HG02938 (cell line): ENCODE results near the gene RTRAF.

Experiments used
- ATAC-seq: cut with Tn5 transposase; IDR thresholded peaks from one replicate; pipeline ENCODE4 v1.9.1; 2021; ENCODE audit warnings: mild to moderate bottlenecking, moderate library complexity; ENCODE audit not compliant: unreplicated experiment

RTRAF gene

DNA sequence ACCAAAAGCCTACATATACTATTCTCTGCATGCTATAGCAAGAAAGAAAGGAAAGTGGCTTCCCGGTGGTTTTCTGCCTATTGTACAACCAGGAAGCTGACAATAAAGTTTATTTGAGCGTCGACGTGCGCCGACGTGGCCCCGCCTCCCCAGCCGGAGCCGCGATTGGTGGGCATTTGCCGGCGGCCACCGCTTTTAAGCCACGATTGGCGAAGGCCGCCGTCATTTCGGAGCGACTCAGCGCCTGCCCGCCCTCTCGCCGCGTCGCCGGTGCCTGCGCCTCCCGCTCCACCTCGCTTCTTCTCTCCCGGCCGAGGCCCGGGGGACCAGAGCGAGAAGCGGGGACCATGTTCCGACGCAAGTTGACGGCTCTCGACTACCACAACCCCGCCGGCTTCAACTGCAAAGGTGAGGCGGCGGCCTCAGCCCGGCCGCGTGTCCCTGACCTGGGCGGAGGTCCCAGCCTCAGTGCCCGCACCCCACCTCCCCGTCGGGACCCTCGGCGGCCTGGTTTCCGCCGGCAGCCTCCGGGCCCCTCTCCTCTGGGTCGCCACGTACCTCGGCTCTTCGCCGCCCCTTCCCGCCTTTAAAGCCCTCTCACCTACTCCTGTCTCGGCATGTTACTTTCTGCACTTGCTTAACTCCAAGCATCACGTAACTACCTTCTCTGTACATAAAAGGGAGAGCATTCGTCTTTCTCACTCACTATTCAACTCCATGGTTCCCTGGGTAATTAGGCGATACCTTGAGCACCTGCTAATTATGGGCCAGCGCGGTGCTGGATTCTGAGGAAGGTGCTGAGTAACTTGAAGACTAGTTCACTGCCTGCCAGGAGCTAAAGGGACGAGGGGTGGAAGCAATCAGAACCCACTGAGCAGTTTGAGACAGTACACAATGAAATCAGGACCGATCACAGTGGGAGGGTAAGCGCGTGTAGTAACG lies at the start of gene RTRAF:
Gene RTRAF (plus strand): TSS at position 254 of the 942 bp plus-strand sequence. CDS start 94 bp downstream, at position 348.
- peak; percentile 90 for ATAC-seq

DNA sequence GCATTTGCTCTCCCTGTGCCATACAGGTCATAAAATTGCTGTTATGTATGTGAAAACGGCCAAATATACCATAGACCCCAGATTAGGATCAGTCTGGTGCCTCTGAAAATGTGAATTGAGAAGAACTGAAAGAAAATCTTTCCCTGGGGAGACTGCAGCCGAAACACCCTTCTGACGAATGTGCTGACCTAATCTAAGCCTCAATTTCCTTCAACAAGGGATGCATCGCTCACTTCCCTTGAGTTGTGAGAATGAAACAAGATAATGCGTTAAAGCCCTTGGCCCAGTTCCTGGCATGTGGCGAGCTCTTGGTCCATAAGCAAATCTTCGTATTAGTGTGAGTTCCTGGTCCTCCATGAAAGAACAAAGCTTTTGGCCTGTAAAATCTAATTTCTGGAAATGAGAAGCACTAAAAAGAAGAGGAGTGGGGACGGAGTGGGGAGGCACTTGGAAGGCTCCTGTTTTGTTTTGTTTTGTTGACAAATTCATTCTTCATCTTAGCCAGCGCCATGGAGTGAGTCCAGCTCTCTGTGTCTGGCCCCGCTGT lies 49.5 kb upstream of the RTRAF start:
- ATAC-seq: no peak

DNA sequence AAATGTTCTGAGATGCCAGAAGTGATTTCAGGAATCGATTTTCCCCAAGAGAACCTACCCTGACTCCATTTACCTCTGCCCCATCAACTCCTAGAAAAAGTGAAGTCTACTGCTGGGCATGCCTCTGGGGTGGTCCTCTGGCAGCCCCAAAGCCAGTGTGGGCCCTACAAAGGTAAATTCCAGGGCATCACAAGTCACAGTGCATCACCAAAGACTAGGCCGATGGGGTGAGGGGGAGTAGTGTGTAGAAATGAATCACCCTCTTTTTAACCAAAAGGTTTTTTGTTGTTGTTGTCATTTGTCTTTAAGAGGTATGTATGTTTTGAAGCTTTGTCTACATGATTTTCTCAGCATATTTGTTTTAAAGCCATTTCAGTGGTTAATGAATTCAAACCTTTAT lies 46.4 kb upstream of the RTRAF start:
- ATAC-seq: no peak

DNA sequence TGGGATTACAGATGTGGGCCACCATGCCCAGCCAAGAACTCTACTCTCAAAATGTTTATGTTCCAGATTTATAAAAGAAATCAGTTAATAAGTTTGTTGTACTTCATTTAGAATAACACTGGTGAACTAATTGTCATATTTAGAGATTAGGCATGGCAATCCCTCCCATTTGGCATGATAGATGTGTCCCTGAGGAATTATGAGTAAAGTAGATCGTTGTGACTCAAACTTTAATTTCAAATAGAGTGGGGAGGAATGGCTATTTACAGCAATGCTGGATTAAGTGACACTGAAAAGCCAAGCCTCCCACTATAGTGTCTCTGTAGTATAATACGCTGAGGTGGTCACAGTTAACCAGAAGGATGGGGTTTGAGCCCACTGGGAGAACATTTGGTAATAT lies 39.3 kb upstream of the RTRAF start:
- no peak for ATAC-seq

DNA sequence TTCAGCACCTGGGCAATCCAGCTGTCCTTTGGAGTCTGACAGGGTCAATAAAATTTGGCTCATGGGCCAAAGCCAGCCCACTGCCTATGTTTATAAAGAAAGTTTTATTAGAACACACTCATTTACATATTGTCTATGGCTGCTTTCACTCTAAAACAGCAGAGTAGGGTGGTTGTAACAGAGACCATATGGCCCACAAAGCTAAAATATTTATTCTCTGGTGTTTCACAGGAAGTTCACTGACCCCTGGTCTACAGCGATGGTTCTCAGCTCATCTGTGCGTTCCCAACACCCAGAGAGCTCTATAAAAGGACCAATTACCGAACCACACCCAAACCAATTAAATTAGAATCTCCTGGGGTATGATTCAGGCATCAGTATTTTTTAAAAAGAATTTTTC lies 37.7 kb upstream of the RTRAF start:
- ATAC-seq: no peak

DNA sequence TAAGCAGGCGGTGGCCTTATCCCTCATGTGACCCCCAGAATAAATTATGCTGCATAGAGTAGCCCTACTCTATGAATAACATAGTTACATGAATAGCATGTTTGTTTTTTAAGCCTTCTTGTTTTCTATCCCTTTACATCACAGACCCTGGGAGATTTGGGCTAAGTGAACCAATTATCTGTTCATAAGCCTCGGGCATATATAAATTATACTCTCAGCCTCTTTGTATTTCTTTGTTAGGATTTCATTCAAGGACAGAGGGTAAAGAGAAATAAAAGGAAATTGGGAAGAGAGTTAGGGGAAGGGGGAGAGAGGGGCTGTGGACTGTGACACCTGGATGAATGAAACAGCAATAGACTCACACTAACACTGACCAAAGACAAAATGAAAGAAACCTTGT lies 35.3 kb upstream of the RTRAF start:
- ATAC-seq: no peak

DNA sequence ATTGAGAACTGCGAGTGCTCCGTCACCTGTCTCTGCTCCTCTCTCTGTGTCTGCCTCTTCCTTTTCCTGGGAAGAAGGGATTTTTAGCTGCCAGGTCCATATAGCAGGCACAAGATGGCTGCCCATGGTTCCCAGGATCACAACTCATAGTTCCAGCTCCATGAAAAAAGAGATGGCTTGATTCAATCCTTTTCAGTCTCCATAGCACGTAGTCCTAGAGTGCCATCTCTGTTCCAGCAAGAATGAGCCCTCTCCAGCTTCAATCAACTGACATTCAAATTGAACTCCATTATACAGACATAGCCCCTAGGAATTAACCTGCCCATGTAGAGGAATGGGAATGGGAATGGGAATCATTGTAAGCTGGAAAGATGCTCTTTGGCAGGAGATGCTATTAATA lies 34.7 kb upstream of the RTRAF start:
- no peak for ATAC-seq

DNA sequence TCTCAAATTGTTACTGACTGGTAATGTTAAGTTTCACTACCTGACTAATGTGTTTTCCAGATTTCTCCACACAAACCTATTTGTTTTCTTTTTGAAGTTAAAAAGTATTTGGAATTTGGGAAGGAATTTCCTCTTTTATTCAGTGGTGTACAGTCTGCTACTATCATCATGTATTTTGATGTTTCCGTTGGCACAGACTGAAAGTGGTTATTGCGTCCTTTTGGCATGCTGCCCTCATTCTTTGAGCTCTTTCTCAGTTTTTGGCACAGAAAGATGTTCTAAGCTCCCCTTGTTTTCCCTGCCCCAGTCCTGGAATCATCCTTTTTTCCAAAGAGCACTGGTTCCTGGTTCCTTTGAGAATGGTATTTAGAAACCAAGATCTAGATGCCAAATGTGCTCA lies 31.4 kb upstream of the RTRAF start:
- ATAC-seq: no peak

DNA sequence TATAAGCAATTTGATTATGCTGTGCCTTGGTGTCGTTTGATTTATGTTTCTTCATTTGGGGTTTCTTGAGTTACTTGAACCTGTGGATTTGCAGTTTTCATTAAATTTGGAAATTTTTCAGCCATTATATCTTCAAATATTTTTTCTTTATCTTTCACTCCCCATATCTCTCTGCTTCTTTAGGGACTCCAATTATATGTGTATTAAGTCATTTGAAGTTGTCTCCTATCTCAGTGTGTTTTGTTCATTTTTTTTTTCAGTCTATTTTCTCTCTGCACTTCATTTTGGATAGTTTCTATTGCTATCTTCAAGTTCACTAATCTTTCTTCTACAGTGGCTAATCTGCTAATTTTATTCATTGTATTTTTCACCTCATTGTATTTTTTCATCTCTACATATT lies 29.4 kb upstream of the RTRAF start:
- no peak for ATAC-seq

DNA sequence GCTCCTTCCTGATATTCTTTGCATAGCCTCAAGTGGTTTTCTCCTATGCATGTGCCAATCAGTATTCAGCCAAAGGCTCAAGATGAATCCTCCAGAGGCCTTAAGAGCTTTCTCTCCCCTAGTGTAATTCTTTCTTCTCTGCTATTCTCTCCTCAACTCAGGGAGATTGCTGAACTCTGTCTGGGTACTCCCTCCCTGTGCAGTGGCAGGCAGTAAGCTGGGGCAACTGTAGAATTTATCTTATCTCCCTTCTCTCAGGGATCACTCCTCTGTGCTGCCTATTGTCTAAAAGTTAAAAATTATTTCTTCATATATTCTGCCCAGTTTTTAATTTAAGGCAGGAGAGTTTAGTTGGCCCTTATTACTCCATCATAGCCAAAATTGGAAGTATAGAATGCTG lies 28.5 kb upstream of the RTRAF start:
- no peak for ATAC-seq

DNA sequence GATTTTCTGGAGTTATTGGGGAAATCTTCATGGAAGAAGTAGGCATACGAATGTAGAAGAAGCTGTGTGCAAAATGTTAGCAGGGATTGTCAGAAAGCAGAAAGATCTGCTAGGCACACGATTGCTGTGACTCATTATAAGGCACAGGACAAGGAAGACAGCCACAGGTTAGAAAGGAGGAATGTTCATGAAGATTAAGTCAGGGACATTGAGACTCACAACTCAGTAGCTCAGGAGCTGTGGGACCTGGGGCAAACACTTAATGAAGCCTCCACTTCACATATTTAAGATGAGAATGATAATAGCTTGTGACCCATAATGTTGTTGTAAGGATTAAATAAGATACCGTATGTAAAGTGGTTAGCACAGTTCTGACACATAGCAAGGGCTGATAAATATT lies 26.6 kb upstream of the RTRAF start:
- no peak for ATAC-seq

DNA sequence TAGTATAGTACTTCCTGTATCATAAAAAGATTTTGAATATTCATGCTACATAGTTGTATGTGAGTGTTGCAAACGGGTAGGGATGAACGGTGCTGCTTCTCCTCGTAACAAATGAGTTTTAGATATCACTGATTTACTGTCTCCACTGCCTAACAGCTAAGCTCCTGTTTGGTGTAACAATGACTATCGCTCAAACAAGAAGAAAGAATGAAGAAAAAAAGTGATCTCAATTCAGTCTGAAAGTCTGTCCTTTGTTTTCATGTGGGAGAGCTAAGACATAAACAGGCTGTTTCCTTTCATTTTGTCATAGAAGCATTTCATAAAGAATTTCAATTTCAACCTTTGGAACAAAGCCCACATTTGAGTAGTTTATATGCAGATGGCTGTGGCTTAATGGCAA lies 26.1 kb upstream of the RTRAF start:
- no peak for ATAC-seq

DNA sequence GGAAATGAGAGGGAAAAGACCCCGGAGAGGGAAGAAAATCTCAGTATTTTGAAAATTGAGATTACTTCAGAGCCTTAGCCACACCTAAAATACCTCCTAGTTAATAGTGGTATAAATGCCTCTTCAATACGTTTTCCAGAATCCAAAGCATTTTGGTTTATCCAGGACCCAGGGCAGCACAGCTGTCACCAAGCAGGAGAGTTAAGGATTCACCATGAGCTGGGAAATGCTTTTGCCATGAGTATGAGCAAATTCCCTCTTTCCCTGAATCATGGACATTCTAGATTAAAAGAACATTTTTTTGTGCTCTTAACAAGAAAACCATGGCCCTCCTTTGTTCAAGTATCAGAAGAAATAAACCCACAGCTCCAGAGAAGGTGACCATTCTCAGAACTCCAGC lies 21.8 kb upstream of the RTRAF start:
- ATAC-seq: no peak

DNA sequence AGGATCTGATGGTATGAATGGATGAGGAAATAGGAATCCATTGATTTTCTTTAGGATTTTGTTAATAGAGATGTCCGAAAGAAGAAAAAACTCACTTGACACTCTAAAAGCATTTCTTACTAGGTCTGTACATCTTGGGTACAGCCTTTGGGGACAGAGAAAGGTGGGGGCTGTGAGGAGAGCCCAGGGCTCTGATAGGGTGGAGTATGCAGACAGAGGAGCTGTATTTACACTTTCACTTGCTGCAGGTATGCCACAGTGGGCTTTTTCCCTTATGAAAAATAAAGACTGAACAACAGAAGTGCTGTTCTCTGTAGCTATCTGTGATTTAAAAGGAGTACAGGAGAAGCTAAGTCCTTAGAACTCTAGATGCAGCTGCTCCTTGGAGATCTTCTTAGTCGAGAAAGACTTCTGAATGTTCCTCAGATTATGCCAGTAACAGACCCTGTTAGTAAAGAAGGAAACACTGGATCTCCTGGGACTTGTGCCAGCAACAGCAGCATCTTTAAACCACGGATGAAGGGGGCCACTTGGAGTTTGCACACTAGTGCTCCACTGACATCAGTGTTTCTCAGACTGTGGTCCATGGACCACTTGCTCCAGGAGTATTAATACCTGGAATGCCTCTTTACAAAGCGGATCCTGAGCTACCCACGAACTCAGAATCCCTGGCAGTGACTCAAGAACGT lies 19.4 kb upstream of the RTRAF start:
- no peak for ATAC-seq

DNA sequence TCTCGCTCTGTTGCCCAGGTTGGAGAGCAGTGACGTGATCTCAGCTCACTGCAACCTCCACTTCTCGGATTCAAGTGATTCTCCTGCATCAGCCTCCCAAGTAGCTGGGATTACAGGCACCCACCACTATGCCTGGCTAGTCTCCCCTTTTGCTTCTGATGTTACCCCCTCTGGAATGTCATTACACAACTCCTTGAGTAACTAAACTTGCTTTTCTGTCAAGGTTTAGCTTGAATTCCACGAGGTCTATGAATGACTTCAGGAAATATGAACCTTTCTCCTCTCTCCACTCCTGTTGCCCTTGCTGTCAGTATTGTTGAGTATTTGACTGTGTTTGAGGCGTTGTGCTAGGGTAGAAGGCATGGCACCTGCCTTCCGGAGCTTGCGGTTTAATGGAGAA lies 16.8 kb upstream of the RTRAF start:
- ATAC-seq: no peak

DNA sequence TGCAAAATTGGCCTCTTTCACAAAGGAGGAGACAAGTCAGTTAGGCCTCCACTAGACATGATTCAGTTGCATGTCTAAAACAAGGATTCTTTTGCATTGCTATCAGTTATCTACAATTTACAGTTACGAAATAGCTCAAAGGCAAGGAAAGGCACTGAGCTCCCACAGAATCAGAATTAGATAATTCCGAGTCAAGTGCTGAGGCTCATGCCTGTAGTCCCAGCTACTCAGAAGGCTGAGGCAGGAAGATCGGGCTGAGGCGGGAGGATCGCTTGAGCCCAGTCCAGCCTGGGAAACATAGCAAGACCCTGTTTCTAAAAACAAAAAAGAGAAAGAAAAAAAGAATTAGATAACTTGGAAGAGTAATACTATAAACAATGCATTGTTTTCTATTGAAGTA lies 12.3 kb upstream of the RTRAF start:
- no peak for ATAC-seq

DNA sequence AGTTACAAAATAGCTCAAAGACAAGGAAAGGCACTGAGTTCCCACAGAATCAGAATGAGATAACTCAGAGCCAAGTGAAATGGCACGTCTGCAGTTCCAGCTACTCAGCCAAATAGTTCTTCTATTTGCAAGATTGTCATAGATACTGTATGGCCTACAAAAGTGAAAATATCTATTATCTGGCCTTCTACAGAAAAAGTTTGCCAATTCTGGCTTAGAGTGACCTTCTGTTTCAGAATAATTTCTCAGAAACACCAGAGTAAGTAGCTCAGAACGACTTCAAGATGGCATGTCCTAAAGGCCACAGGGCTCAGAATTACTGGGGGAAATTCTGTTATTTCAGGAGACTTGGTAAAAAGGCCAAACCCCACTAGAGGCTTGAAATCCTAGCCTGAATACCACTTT lies 10.7 kb upstream of the RTRAF start:
- ATAC-seq: no peak

DNA sequence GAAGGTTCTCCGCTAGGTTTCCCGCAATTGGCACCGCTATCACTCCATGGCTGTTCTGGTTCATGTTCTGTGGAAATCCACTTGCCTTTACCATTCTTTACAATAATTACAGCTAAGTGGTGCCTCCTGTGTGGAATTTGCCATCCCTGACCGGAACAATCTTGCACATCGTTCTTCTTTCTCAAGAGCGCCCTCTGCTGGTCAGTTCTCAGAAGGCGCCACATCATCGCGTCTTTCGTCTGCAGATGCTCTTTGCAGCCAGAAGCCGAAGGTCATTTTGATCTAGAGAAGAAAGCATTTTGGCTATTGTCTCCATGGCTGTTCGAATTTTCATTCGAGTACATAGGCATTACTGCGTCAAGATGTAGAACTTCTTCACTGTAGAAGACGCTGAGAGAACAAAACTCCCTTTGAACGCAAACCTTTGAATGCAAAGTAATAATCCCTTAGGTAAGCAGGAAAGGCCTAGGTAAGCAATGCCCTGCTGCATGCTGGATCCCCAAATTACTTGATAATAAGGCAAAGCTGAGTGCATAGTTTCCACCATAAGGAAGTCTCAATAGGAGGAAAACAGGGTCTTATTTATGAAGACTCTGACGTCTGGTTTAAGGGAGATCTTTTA lies 10.1 kb upstream of the RTRAF start:
- ATAC-seq: peak; percentile 62

DNA sequence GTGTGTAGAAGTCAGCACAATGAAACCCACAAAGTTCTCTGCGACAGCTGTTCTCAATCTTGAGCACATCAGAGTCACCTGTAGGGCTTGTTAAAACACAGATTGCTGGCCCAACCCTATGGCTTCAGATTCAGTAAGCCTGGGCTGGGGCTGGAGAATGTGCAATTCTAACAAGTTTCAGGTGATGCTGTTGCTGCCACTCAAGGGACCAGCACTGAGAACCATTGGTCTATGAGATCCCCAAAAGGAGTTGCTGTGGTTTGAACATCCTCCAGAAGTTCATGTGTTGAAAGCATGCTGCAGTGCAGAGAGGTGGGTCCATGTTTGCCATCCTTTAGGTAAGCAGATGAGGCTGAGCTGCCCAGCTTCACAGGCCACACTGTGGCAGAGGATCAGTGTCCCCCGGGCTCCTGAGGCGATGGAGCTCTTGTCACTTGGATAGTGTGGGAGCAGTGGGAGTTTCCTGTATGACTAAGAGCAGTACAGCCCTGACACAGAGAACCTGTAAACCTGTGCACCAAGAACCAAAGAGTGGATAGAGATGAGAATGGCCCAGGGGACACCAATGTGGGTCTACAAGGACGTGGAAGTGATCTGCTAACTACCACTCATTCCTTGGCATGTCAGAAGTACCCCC lies 8.0 kb upstream of the RTRAF start:
- ATAC-seq: peak; percentile 55

DNA sequence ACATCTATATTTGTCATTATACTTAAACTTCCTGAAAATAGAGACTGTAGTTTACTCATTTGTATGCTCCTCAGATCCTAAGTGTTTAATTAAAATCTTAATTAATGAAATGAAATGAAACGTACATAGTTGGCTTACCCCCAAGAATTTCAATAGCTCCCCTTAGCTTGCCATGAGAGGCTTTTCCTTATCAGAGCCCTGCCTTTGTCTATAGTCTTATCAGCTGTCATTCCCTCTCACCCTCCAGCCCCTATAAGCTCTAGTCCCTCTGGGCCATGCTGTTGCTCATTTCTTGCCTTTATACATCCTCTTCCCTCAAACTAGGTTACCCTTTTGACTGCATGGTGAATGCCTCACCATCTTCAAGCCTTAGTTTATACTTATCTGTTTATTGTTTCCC lies 1.1 kb upstream of the RTRAF start:
- no peak for ATAC-seq

DNA sequence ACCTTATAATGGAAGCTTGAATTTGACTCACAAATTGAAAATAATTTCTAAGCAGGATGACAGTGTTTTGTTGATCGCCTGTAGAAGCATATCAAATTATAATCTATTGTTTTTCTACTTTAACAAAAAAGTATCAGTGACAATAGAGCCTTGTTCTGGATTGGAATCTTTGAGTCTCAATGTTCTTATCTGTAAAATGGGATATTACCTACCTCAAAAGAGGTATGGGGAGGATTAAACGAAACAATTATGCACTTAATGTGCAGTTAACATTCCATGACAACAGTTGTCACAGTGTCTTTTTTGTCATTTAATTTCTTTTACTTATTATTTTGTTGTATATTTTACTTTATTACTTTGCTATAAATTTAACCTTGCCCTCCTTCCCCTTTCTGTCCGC lies 1.1 kb downstream of the RTRAF start:
- ATAC-seq: no peak
